Activated naive CD8-positive, alpha-beta T cell treated with anti-CD3 and anti-CD28 coated beads, Interleukin-2, amount 50 U/mL, for 24 hours (primary cell): Measurements from ENCODE around the gene NRG2.

Experiments
- ATAC-seq: fragments of 150-1000 bp; cut with Tn5 transposase; one replicate; pipeline ENCODE4 v1.10.0; 2021
- DNase-seq: peaks from one replicate; pipeline ENCODE4 v3.0.0; 2021
- H3K27ac Mint-ChIP-seq: one replicate; pipeline ENCODE4 v1.8.0; 2021; ENCODE audit warnings: mild to moderate bottlenecking, mixed read lengths
- H3K27me3 Mint-ChIP-seq: one replicate; pipeline ENCODE4 v1.8.0; 2021; ENCODE audit warnings: mixed read lengths
- H3K36me3 Mint-ChIP-seq: one replicate; pipeline ENCODE4 v1.8.0; 2021; ENCODE audit warnings: low read depth, mixed read lengths
- H3K4me1 Mint-ChIP-seq: one replicate; pipeline ENCODE4 v1.8.0; 2021; ENCODE audit warnings: mixed read lengths
- H3K4me3 Mint-ChIP-seq: one replicate; pipeline ENCODE4 v1.8.0; 2021; ENCODE audit warnings: mild to moderate bottlenecking, moderate library complexity, mixed read lengths
- H3K9me3 Mint-ChIP-seq: one replicate; pipeline ENCODE4 v1.8.0; 2021; ENCODE audit warnings: mixed read lengths

Gene NRG2

DNA sequence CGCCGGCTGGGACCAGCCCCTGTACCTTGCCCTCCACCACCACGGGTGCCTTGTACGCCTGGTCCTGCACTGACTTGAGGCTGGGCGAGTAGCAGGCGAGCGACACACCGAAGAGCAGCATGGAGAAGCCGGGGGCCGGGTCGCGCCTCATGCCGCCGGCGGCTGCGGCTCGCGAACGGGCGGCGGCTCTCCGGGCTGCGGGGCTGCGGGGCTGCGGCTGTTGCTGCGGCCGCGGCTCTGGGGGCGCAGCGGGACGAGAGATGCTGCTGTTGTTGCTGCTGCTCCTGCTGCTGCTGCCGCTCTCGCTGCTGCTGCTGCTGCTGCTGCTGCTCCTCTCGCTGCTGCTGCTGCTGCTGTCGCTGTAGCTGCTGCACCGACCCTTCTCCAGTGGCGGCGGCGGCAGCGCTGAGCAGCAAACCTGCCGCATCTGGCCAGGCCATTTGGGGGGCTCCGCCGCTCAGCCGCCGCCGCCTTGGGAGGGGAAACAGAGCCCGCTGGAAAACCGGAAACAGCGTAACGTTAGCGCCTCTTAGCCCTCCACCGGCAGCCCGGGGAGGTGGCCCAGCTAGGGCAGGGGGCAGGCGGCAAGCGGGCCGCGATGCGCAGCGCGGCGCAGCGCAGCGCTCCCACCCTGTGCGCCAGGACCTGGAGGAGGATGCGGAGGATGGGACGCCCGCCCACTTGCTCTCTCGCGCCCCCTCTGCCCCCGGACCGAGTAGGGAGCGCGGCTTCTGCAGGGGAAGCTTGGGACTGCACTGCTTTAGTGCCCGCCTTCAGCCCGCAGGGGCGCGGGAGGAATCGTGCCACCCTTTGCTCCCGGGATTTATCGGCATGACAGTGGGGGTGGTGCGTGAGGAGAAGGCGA lies at the start of gene NRG2:
TSS of gene NRG2 (minus strand) at position 657 of the 865 bp plus-strand sequence.
- peaks cover 66% of the 10 kb centered on the region for H3K27me3 Mint-ChIP-seq

DNA sequence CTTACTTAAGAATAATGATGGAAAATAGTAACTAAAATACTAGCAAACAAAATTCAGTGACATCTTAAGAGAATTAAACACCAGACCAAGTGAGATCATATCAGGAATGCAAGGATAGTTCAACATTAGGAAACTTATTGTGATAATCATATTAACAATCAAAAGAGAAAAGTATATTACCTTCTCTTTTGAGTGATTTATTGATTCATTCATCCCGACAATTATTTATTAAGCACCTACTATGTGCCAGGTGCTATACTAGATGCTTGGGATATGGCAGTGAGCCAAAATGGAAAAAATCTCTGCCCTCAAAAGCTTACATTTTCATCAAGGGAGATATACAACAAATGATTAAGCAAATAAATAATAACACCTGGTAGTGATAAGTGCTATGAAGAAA lies 47.2 kb upstream of the NRG2 start:
- DNase-seq (no peak), ATAC-seq (no peak)
- no peak overlapping the region for H3K27ac Mint-ChIP-seq
- peaks cover 1% of the 10 kb centered on the region for H3K36me3 Mint-ChIP-seq
- H3K9me3 Mint-ChIP-seq, result peaks cover 24% of the 10 kb centered on the region
- peaks cover 8% of the 10 kb centered on the region for H3K27me3 Mint-ChIP-seq
- no peaks in the 10 kb centered on the region for H3K4me1 Mint-ChIP-seq
- H3K4me3 Mint-ChIP-seq, result no peak overlapping the region

More for the DNA sequence above, at the start of gene NRG2:
- Mint-ChIP-seq H3K36me3 (peaks cover 2% of the 10 kb centered on the region), H3K4me1 (peaks cover 20% of the 10 kb centered on the region), H3K9me3 (no peaks in the 10 kb centered on the region), H3K27ac (no peak within 1 kb of the TSS), H3K4me3 (peak within 1 kb of the TSS; percentile 72)
- ATAC-seq, result peak; percentile 63
- peak; percentile 28 for DNase-seq

DNA sequence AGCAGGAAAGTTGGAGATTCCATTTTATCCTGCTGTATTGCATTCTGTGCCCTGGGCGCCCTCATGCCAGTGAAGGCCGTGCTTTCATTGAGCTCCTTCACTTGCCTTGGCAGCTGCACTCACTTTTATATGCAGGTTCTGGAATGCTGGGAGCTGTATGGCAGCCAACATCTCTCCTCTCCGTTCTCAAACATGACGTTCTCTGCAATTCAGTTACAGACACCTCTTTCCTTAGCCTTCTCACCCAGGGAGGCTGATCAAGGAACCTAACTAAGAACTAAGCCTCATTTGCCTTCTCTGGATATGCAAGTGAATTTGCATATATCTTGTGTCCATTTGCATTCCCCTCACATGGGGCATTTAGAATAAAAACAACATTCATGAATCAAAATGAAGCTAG lies 41.4 kb upstream of the NRG2 start:
- Mint-ChIP-seq H3K4me1 (no peaks in the 10 kb centered on the region), H3K9me3 (peaks cover 6% of the 10 kb centered on the region), H3K27me3 (peaks cover 11% of the 10 kb centered on the region), H3K4me3 (no peak overlapping the region), H3K36me3 (no peaks in the 10 kb centered on the region), H3K27ac (no peak overlapping the region)
- ATAC-seq, result no peak
- no peak for DNase-seq

GRCh38 chr5:140083650-140084049 lies 40.6 kb upstream of the NRG2 start:
- no peak overlapping the region for H3K27ac Mint-ChIP-seq
- H3K9me3 Mint-ChIP-seq, result no peaks in the 10 kb centered on the region
- no peak overlapping the region for H3K4me3 Mint-ChIP-seq
- ATAC-seq, result no peak
- DNase-seq, result no peak
- H3K36me3 Mint-ChIP-seq, result no peaks in the 10 kb centered on the region
- H3K4me1 Mint-ChIP-seq, result no peaks in the 10 kb centered on the region
- peaks cover 14% of the 10 kb centered on the region for H3K27me3 Mint-ChIP-seq

- H3K36me3 Mint-ChIP-seq, result no peaks in the 10 kb centered on the region
- ATAC-seq, result no peak
- no peak overlapping the region for H3K4me3 Mint-ChIP-seq
- H3K27ac Mint-ChIP-seq, result no peak overlapping the region
- no peak for DNase-seq
- H3K9me3 Mint-ChIP-seq, result no peaks in the 10 kb centered on the region
- peaks cover 14% of the 10 kb centered on the region for H3K27me3 Mint-ChIP-seq
- no peaks in the 10 kb centered on the region for H3K4me1 Mint-ChIP-seq
Observed at GRCh38 chr5:140083120-140083519, 40.0 kb upstream of the NRG2 start.

- DNase-seq, result no peak
- peaks cover 28% of the 10 kb centered on the region for H3K27me3 Mint-ChIP-seq
- H3K36me3 Mint-ChIP-seq, result no peaks in the 10 kb centered on the region
- no peak overlapping the region for H3K27ac Mint-ChIP-seq
- H3K9me3 Mint-ChIP-seq, result no peaks in the 10 kb centered on the region
- ATAC-seq, result no peak
- H3K4me3 Mint-ChIP-seq, result no peak overlapping the region
- peaks cover 6% of the 10 kb centered on the region for H3K4me1 Mint-ChIP-seq
Observed at GRCh38 chr5:140076788-140077187, 33.7 kb upstream of the NRG2 start.

DNA sequence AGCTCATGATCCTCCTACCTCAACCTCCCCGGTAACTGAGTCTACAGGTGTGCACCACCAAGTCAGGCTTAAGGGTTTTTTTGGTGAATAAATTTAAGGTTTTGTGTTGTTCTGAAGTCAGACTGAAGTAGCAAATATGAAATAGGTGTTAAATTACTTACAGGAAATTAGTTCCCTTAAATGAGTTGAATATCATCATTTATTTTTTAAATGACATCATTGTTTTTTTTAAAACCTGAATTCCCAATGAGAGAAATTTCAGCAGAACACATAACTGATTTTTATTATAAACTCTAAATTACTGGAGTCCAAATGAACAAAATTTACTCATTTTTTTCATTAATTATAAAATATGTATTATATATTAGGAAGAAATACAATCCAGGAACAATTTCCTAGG lies 33.0 kb upstream of the NRG2 start:
- no peaks in the 10 kb centered on the region for H3K9me3 Mint-ChIP-seq

GRCh38 chr5:140075371-140075770 lies 32.3 kb upstream of the NRG2 start:
- no peaks in the 10 kb centered on the region for H3K9me3 Mint-ChIP-seq
- ATAC-seq (no peak), DNase-seq (no peak)
- H3K27me3 Mint-ChIP-seq, result peaks cover 28% of the 10 kb centered on the region
- no peak overlapping the region for H3K4me3 Mint-ChIP-seq
- no peaks in the 10 kb centered on the region for H3K36me3 Mint-ChIP-seq
- peaks cover 6% of the 10 kb centered on the region for H3K4me1 Mint-ChIP-seq
- no peak overlapping the region for H3K27ac Mint-ChIP-seq

More for the DNA sequence above, 33.0 kb upstream of the NRG2 start:
- H3K27me3 Mint-ChIP-seq, result peaks cover 30% of the 10 kb centered on the region
- no peak overlapping the region for H3K4me3 Mint-ChIP-seq
- H3K36me3 Mint-ChIP-seq, result no peaks in the 10 kb centered on the region
- peaks cover 6% of the 10 kb centered on the region for H3K4me1 Mint-ChIP-seq
- no peak overlapping the region for H3K27ac Mint-ChIP-seq
- ATAC-seq (no peak), DNase-seq (no peak)

DNA sequence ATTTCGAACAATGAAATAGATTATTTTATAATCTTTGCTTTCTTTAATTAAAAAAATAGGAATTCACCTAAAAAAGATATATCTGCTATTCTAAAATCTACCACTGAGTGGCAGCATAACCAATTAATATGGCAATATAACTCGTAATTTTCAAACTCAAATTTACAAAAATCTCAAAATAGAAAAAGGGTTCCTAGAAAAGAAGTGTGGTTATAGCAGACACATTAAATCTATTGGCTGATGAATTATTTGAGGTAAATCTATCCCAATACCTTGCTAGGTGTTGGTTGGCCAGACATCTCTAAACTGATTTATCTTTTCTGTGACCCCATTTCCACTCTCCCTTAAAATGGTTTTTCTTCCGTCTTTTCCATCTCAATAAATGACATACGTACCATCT lies 30.2 kb upstream of the NRG2 start:
- ATAC-seq (no peak), DNase-seq (no peak)
- Mint-ChIP-seq H3K36me3 (no peaks in the 10 kb centered on the region), H3K27me3 (peaks cover 26% of the 10 kb centered on the region), H3K9me3 (no peaks in the 10 kb centered on the region), H3K4me1 (peaks cover 6% of the 10 kb centered on the region), H3K27ac (no peak overlapping the region), H3K4me3 (no peak overlapping the region)

DNA sequence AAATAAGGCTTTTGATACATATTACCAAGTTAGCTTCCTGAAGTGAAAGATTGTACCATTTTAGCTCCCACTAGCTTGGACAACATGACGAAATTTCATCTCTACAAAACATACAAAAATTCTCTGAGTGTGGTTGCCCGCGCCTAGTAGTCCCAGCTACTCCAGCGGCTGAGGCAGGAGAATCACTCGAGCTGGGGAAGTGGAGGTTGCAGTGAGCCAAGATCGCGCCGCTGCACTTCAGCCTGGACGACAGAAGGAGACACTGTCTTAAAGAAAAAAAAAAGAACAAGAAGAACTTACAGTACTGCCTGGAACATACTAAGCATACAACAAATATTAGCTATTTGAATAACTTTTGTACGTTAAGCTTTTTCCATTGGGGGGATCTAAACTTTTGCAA lies 29.7 kb upstream of the NRG2 start:
- Mint-ChIP-seq H3K4me1 (peaks cover 6% of the 10 kb centered on the region), H3K4me3 (no peak overlapping the region), H3K27me3 (peaks cover 25% of the 10 kb centered on the region), H3K27ac (no peak overlapping the region), H3K9me3 (no peaks in the 10 kb centered on the region), H3K36me3 (no peaks in the 10 kb centered on the region)
- DNase-seq (no peak), ATAC-seq (no peak)

DNA sequence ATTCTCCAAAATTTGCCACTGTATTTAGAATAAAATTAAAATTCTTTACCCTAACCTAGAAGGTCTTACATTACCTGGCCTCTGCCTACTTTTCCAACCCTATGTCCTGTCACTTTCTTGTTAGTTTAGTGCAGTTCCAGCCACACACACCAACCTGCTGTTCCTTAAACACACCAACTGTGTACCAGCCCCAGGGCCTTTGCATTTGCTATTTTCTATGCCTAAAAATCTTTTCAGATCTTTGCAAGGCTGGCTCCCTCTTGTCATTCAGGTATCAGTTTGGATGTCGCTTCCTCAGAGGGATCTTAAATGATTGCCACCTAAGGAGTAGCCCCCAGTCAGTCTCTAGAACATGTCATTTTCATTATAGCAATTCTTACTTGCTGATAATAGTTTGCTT lies 17.7 kb upstream of the NRG2 start:
- H3K36me3 Mint-ChIP-seq, result no peaks in the 10 kb centered on the region
- no peak overlapping the region for H3K27ac Mint-ChIP-seq
- ATAC-seq, result no peak
- H3K4me3 Mint-ChIP-seq, result no peak overlapping the region
- H3K4me1 Mint-ChIP-seq, result no peaks in the 10 kb centered on the region
- no peak for DNase-seq
- H3K27me3 Mint-ChIP-seq, result peaks cover 20% of the 10 kb centered on the region
- H3K9me3 Mint-ChIP-seq, result no peaks in the 10 kb centered on the region

DNA sequence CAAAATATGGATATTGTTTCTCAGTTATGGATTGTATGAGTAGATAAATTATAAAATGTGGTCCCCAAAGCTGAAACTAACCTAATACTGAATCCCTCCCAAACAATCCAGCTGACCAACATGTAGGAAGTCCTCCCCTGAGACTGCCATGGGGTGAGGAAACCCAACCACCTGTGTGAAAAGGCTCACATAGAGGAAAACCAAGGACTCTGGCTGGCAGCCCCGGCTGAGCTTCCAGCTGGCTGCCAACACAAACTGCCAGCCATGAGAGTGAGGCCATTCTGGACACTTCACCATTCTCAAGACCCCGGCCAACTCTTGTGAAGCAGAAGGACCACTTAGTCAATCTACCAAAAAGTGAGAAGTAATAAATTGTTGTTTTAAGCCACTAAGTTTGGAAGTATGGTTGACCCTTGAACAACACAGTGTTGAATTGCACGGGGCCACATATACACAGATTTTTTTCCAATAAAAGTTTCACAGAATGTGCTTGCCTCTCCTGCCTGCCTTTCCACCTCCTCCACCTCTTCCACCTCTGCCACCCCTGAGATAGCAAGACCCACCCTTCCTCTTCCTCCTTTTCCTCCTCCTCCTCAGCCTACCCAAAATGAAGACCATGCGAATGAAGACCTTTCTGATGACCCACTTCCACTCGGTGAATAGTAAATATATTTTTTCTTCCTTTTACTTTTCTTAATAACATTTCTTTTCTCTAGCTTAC lies 15.3 kb upstream of the NRG2 start:
- Mint-ChIP-seq H3K27me3 (peaks cover 15% of the 10 kb centered on the region), H3K27ac (no peak overlapping the region), H3K4me3 (no peak overlapping the region), H3K4me1 (no peaks in the 10 kb centered on the region), H3K36me3 (no peaks in the 10 kb centered on the region), H3K9me3 (no peaks in the 10 kb centered on the region)
- ATAC-seq (no peak), DNase-seq (no peak)

- H3K27ac Mint-ChIP-seq, result no peak overlapping the region
- no peaks in the 10 kb centered on the region for H3K36me3 Mint-ChIP-seq
- no peak overlapping the region for H3K4me3 Mint-ChIP-seq
- DNase-seq (no peak), ATAC-seq (no peak)
- no peaks in the 10 kb centered on the region for H3K9me3 Mint-ChIP-seq
- peaks cover 9% of the 10 kb centered on the region for H3K27me3 Mint-ChIP-seq
- H3K4me1 Mint-ChIP-seq, result no peaks in the 10 kb centered on the region
Observed at GRCh38 chr5:140056880-140057279, 13.8 kb upstream of the NRG2 start.

GRCh38 chr5:140055152-140055551 lies 12.1 kb upstream of the NRG2 start:
- H3K27ac Mint-ChIP-seq, result no peak overlapping the region
- no peak overlapping the region for H3K4me3 Mint-ChIP-seq
- DNase-seq (no peak), ATAC-seq (no peak)
- H3K36me3 Mint-ChIP-seq, result no peaks in the 10 kb centered on the region
- no peaks in the 10 kb centered on the region for H3K4me1 Mint-ChIP-seq
- H3K9me3 Mint-ChIP-seq, result no peaks in the 10 kb centered on the region
- H3K27me3 Mint-ChIP-seq, result peaks cover 12% of the 10 kb centered on the region

DNA sequence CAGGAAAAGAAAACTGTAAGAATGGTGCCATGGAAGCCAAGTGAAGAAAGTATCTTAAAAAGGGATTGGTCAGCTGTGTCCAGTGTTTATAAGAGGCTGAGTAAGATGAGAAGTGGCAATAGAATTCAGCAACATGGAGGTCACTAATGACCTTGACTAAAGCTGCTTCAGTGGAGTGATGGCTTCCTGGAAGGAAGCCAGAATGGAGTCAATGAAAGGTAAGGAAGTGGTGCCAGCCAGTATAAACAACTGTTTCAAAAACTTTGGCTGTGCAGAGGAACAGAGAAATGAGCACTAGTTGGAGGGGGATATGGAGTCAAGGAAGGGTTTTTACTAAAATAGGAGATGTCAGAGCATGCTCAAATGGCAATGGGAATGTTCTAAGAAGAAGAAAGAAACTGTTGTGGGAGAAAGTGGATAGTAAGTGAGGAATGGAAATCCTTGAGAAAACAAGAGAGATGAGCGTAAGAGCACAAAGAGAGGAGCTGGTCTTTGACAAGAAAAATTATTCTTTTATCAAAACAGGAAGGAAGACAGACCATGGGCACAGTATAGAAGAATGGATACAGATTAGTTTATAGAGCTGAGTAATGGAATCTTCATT lies 11.1 kb upstream of the NRG2 start:
- Mint-ChIP-seq H3K27me3 (peaks cover 12% of the 10 kb centered on the region), H3K36me3 (no peaks in the 10 kb centered on the region), H3K9me3 (no peaks in the 10 kb centered on the region), H3K27ac (no peak overlapping the region), H3K4me1 (no peaks in the 10 kb centered on the region), H3K4me3 (no peak overlapping the region)
- DNase-seq (no peak), ATAC-seq (no peak)
